Kidney capillary endothelial cell (primary cell): ENCODE results near the gene KRT1.

Source experiments
- DNase-seq: peaks from one replicate; pipeline ENCODE4 v3.0.0-alpha.2; 2018; ENCODE audit warnings: low spot score

KRT1 gene

DNA sequence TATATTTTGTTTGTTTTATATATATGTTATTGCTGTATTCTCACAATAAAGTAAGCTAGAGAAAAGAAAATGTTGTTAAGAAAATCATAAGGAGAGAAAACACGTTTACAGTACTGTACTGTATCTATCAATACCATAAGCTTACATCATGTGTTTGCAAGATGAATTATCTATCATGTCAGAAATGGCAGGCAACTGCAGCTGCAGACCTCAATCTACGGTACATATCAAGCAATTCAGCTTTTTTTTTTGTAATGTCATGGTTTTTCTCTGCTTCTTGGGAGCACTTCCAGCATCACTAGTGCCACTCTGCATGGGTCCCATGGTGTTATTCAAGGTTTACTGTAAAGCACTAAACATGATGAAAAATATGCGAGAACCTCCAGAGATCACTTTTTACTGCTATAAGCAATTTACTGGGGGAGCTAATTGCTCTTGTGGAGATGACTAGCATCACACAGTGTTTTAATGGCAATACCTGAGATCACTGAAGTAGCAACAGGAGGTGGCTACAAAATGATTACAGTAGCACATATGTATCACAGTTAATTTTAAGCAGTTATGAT lies 19.2 kb downstream of the KRT1 start:
- DNase-seq: no peak

- no peak for DNase-seq
Observed at GRCh38 chr12:52659951-52660350, 20.3 kb downstream of the KRT1 start.

DNA sequence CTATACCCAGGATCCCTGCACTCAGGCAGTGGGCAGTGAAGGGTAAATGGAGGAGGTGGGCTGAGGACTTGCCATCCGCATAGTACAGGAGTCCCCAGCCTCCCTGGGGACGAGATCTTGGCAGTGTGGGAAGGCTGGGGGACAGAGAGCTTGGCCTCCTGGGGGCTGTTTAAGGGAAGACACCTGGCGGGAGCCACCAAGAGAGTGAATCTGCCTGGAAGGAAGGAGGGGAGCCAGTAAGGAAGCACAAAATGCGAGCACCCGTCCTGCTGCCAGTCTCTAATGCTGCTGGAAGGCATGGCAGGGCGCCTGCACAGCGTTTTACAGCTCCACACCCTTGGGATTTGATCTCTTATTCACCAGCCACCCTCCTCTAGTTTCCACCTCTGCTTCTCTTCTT lies 20.8 kb downstream of the KRT1 start:
- no peak for DNase-seq

DNA sequence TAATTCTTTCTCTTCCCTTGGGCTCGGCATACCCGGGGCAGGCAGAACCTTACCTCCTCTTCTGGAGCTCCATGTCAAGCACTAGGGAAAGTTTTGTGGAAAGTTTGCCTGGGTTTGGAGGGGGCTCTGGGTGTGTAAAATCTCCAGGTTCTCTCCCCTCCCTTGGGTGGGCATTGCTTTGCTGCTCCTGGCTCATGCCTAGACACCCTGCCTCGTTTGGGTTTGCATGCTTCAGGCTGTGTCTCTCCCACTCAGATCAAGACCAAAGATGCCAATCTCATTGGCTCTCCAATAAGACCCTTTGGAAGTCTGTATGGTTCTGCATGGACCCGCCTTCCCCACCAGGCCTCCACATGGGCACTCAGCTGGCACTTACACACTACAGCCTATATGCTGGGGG lies 22.0 kb downstream of the KRT1 start:
- DNase-seq: no peak

GRCh38 chr12:52657250-52657902 lies 22.8 kb downstream of the KRT1 start:
- no peak for DNase-seq

DNA sequence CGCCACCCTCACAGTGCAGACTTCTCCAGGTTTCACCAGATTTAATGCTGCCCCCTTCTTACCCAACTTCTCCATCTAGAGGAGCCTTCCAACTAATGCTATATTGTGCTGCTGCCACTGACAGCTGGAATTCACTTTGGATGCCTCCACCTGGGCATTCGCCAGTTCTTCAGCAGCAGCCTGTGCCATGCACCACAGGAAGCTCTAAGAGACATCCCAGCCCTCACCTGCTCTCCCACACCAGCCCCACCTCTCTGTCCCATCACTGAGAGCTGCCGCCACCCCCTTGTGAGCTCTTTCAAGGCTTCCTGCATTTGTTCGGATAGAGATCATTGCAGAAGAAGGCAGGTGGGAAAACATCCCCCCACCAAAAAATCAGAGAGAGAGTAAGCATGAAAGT lies 23.6 kb downstream of the KRT1 start:
- no peak for DNase-seq

- peak; percentile 7 for DNase-seq
Observed at GRCh38 chr12:52655720-52656124, 24.5 kb downstream of the KRT1 start.

- DNase-seq: no peak
Observed at GRCh38 chr12:52655251-52655650, 25.0 kb downstream of the KRT1 start.

DNA sequence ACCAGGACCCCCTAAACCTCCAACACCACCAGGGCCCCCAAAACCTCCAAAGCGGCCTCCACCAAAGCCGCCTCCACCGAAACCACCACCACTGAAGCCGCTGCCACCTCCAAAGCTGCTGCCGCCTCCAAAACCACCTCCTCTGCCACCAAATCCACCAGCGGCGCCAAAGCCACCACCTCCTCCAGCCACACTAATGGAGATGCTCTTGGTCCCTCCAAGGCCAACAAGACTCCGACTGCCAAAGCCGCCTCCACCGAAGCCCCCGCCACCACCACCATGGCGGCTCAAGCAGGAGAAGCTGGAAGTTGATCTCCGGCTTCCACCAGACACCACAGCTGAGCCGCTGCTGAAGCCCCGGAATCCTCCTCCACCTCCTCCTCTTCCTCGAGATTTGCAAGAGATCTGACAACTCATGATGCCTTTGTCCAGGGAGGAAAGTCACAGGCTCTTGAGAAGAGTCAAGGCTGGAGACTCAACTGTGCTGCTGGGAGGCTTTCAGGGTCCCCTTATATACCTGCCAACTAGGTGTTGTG lies 28.4 kb downstream of the KRT1 start, which contains the start of gene KRT2:
TSS of gene KRT2 (minus strand) at position 486 of the 536 bp plus-strand sequence. CDS start at position 417, 69 bp downstream.
- DNase-seq: no peak

- no peak for DNase-seq
Observed at GRCh38 chr12:52650520-52651081, 29.6 kb downstream of the KRT1 start.

DNA sequence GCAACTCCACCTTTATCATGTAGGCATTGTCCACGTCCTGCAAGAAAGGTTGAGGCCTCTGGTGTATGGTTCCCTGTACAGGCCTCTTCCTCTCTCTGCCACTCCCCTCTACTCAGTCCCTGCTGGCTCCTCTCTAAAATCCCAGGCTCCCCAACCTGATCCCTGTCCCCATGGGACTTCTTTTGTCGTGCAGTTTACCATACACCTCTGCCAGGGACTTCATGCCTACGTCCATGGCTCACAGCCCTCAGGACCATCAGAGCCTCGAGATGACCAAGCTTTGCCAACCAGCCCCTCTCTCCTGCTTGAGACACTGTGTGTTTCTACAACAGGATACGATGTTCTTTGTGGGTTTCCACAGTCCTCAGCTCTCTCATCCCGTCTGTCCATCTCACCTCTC lies 31.1 kb downstream of the KRT1 start:
- DNase-seq: no peak

DNA sequence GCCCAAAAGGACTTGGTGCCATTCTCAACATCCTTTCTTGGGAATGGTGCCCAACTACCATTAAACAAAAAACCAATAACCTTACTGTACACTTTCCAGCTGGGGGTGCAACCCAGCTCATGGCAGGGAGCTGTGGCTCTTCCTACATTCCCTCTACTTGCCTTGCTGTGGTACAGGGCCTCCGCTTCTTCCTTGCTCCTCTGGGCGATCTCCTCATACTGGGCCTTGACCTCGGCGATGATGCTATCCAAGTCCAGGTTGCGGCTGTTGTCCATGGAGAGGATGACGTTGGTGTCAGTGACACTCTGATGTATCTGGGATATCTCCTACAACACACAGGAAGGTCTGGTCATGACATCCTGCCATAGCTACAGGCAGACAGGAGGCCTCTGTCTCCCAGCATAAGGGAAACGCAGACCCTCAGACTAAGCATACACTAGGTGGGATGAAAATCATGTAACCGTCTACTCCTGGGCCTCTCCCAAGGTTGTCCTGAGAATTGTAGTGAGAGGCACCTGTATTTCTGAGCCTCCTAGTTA lies 32.1 kb downstream of the KRT1 start:
- no peak for DNase-seq

DNA sequence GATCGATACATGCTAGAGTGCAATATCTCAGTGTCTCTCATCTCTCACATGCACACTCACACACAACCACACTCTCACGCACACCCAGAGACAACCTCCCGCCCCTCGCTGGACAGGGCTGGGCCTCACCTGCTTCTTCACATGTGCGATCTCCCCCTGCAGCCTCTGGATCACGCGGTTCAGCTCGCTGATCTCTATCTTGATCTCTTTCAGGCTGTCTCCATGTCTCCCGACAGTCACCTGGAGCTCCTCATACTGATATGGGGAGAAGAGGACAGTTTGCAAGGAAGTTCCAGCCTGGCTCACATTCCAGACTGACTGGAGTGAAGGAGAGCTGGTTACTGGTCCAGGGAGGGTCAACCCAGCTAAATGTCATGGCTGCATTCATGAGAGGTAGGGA lies 32.6 kb downstream of the KRT1 start:
- no peak for DNase-seq

DNA sequence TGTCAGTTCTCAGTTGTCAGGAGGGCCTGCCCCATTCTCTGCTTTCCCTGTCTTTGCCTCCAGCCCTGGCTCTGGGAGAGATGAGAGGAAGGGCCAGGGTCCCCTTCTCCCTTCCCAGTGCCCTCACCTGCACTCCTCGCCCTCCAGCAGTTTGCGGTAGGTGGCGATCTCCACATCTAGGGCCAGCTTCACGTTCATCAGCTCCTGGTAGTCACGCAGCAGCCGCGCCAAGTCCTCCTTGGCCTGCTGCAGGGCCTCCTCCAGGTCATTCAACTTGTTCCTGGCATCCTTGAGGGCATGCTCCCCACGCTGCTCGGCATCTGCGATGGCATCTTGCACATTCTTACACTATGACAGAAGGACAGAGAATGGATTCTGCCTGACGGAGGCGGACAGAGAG lies 33.6 kb downstream of the KRT1 start:
- DNase-seq: no peak

GRCh38 chr12:52645982-52646381 lies 34.2 kb downstream of the KRT1 start:
- DNase-seq: no peak

- DNase-seq: no peak
Observed at GRCh38 chr12:52645120-52645761, 35.0 kb downstream of the KRT1 start.

DNA sequence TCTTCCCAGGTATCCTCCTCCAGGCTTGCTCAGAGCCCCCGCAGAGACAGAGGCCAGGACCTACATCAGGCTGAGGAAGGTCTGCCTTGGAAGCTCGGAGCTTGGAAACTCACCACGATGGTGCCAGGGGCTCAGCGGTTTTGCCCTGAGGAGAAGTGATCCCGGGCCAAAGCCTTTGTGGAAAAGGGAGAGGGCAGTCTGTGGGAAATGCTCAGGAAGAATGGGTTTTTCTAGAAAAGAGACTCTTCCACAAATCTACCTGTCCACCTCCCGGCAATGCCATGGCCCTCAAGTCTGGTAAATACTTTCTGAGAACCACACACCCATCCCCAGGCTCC lies 36.2 kb downstream of the KRT1 start:
- no peak for DNase-seq

DNA sequence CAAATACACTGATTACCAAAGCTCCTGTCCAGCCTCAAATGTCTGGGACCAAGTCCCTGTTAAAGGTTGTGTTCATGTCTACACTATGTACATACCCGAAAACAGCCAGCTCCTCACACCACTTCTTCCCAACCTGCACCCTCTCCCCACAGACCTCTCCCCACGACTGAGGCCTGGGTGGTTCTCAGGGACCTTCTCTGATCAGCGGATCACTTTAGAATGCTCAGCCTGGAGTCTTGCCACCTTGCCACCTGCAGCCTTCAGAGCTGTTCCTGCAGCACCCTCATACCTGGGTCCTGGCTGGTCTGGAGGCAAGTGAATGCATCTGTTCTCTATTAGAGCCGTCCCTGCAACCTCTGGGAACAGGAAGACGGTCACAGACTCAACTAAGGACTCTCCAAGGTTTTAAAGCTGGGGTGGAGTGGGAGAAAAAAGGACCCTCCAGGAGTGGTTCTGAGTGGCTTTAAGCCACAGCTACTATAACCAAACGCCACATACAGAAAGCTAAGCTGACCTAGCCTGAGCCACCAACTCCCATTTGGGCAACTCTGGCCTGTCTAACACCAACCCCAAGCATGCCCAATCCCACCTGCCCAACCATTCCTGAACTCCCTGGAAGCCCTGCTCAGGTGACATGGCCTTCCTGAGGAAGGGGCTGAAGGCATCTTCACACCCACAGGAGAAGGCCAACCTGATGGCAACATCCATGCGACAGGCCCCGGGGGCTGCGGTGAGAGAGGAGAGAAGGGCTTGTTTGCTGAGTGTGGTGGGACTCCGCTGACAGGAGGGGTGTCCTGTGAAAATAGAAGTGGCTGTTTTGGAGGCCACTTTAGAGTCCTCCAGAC lies 36.8 kb downstream of the KRT1 start:
- DNase-seq: no peak

DNA sequence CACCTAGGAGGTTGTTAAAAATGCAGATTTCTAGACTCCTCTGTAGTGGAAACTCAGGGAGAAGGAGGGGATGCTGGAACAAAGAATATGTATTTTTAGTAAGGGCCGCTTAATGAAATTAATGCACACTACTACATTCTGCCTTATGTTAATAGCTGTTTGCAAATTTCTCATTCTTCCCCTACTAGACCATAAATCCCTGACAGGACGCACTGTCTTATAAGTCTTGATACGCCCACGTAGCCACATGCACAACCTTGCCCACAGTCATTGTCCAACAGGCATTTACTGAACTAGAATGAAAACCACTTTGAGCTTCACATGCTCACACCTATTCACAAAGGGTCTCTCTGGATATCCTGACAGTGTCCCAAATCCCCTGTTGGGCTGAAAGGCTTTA lies 38.7 kb downstream of the KRT1 start:
- no peak for DNase-seq

- DNase-seq: no peak
Observed at GRCh38 chr12:52637299-52637698, 42.9 kb downstream of the KRT1 start.

GRCh38 chr12:52636592-52637258 lies 43.5 kb downstream of the KRT1 start:
- DNase-seq: no peak
